GM18909 (cell line): ENCODE data around the gene NEDD9.

Experiments used
- ATAC-seq: cut with Tn5 transposase; IDR thresholded peaks from one replicate; pipeline ENCODE4 v1.9.1; 2021; ENCODE audit warnings: mild to moderate bottlenecking; ENCODE audit not compliant: unreplicated experiment, poor library complexity

Gene NEDD9

DNA sequence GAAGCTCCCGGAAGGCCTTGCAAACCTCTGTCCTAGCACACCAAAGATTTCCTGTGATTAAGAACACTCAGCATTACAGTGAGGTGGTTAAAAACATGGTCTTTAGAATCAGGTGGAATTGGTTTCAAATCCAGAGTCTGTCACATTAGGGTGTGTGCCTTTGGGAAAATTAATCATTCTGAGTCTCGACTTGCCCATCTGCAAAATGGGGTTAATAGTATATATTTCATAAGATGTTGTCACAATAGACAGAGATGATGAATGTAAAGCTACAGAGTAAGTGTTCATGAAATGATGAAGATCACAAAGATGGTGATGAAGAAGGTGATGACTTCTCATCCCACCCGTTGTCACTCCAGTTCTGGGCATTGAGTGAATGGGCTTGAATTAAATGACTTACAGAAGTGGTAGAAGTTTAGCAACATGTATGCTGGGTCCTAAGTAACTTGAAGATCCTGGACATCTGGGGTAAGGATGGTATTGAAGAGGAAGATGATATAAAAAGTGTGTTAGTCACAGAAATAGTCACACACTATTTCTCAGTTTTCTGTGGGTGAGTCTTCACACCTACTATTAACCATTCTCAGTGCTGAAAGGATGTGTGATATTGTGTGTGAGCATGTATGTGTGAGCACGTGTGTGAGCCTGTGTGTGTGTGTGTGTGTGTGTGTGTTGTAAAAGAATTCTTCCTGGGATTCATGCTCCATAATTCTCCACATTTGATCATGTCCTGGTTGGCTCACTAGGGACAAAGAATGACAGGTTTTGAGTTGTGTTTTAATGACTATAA lies 28.0 kb upstream of the NEDD9 start:
- ATAC-seq, result no peak

DNA sequence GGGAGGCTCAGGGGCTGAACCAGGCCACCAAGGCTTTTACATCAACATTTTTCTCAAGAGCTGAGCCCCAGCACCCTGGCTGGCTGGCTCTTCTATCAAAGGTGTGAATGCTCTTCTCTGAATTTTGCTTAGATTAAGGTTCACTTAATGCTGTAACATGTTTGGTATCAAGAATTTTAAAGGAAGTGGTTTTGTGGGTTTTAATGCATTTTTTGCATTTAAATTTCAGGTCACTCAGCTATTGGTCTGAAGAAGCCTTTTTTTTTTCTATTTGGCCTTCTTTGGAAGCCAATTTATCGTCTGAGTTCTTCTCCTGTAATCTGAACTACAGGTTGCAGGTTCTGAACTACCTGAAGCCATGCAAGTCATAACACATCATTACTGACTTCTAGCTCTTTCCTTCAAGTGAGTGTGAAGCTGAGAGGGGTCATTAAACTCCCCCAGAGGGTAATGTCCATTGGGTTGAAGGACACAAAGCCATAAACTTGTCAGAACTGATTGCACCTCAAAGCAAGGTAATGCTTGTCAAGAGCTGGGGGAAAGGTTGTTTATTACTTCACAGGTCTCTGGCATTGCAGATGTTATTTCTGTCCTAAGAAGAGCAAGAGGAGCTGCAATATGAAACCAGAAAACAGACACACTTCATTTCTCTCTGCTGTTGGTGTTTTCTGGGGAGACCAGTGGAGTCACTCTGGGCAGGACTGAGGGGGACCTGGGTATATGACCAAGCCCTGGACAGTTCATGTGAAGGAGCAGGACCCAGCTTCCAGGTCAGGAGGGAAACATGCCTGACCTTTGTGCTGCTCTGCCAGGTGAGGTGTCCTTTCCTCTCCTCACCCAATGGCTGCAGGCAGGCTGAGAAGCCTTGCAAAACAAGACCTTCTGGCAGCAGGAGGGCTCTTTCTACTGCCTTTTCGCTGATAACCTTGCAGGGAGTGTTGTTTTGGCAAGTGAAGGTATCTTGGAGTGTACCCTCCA lies 26.1 kb upstream of the NEDD9 start:
- ATAC-seq, result peak; percentile 56

GRCh38 chr6:11255610-11256009 lies 23.1 kb upstream of the NEDD9 start:
- no peak for ATAC-seq

DNA sequence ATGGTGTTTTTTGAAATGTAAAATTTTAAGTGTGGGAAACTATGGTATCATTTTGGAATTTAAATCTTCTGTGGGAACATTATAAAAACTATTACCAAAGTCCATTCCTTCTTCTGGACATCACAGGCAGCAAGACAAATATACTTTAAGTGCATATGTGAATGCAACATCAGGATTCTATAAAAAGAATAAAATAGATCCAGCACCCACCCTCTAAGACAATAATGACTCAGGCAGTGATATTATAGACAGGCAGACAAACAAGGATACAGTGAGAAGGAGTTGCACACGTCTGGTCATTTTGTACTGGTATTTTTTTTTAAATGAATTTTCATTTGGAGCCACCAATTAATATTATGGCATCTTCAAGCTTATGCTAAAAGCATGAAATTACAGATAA lies 21.1 kb upstream of the NEDD9 start:
- ATAC-seq, result no peak

DNA sequence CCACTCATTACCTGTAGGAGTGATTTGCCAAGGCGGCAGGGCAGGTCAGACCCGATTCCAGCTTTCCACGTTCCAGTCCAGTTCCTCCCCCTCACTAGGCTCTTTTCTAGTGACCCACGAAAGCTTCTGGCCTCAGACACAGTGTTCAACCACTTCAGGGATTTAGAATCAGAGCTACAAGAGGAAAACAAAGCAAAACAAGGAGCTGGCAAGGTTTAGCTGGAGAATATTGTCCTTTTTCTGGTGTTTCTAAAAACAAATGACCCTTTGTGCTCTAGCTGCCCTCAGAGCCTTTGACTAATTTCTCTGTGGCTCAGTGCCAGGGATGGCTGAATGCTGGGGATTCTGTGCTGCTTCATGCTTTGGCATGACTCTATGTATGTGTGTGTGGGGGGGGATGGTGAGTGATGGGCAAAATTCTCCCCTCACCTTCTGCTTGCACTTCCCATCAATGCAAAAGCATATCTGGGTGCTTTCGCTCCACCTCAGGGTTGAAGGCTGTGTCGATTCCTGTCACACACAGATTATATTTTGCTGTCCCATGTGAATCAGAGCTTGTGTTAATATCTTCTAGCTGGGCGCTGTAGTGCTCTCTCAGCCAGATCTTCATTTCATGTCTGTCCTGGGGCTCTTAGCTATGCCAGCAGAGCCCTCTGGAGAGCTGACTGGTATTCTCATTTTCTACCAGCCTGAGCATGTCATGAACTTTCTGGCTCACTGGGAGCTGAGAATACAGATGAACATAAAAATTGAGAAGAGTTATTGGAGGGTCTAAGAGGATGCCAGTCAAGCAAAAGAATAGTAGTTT lies 19.3 kb upstream of the NEDD9 start:
- ATAC-seq, result no peak

DNA sequence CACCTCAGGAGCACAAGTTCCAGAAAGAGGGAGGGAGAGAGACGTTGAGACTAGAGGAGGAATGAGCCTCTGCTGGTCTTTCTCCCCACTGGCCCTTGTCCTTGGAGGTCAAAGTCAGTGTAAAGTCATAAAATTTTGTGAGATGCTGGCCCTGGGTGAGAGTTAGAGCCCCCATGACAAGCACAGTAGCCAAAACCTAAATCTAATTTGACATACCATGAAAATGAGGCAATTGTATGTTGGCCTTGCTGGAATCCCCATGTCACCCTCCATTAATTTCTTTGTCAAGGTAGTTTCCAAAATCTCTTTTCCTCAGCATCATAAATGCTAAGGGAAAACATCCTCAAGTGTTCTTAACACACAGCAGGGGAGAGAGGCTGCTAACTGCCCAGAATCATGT lies 17.6 kb upstream of the NEDD9 start:
- ATAC-seq, result no peak

GRCh38 chr6:11248974-11249761 lies 16.7 kb upstream of the NEDD9 start:
- ATAC-seq, result no peak

- no peak for ATAC-seq
Observed at GRCh38 chr6:11246722-11247121, 14.3 kb upstream of the NEDD9 start.

GRCh38 chr6:11245381-11246256 lies 13.2 kb upstream of the NEDD9 start:
- no peak for ATAC-seq

GRCh38 chr6:11244387-11245126 lies 12.1 kb upstream of the NEDD9 start:
- no peak for ATAC-seq

DNA sequence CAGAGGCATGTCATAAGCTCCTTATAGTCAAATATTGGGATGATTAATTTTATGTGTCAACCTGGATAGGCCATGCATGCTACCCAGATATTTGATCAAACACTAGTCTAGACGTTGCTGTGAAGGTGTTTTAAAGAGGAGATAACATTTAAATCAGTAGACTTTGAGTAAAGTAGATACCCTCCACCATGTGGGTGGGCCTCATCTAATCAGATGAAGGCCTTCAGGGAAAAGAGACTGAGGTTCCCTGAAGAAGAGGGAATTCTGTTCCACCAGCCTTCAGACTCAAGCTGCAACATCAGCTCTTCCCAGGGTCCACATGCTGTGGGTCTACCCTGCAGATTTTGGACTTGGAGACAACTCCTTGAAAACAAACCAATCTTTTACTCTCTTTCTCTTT lies 11.4 kb upstream of the NEDD9 start:
- no peak for ATAC-seq

- ATAC-seq, result no peak
Observed at GRCh38 chr6:11242711-11243110, 10.2 kb upstream of the NEDD9 start.

GRCh38 chr6:11241793-11242201 lies 9.3 kb upstream of the NEDD9 start:
- ATAC-seq, result no peak

- no peak for ATAC-seq
Observed at GRCh38 chr6:11241154-11241792, 8.8 kb upstream of the NEDD9 start.

GRCh38 chr6:11237956-11238355 lies 5.5 kb upstream of the NEDD9 start:
- no peak for ATAC-seq

GRCh38 chr6:11237428-11237827 lies 5.0 kb upstream of the NEDD9 start:
- ATAC-seq, result no peak

DNA sequence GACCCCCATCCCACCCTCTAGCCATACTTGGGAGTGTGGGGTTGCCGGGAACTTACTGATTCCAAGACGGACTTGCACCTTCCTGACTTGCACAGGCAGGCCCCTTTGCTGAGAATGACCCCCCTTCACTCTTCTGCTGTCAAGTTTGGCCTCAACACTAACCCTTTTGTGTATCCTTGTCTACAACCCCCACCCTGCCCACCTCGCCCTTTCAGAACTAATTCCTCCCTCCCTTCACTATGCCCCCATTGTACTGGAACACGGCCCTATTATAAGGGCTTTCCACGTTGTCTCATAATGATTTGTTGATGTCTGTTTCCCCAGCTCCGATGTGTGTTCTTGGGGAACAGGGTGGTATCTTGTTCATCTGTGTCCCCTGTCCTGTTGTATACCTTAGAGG lies 4.4 kb upstream of the NEDD9 start:
- ATAC-seq, result no peak
